Prostate gland (tissue), 2 donors: ENCODE measurements around the gene C2orf80.

ENCODE experiments used
- CTCF ChIP-seq, 4 experiments: fragments of 200-600 bp in 2 of 4; fragments of 450-650 bp in 2 of 4; sonication (generic) in 2 of 4; IDR thresholded peaks; 1 replicate in 3 of 4; 2 replicates in 1 of 4; pipeline ENCODE4 v1.5.1; 2016 to 2019; ENCODE audit warnings: antibody characterized with exemption in 4 of 4, mild to moderate bottlenecking in 2 of 4, moderate library complexity in 2 of 4
- POLR2A ChIP-seq: fragments of 450-650 bp; IDR thresholded peaks from one replicate; pipeline ENCODE4 v1.6.1; 2016; ENCODE audit warnings: antibody characterized with exemption, mild to moderate bottlenecking
- POLR2AphosphoS5 ChIP-seq: sonication (generic); formaldehyde crosslinking; IDR thresholded peaks from one replicate; pipeline ENCODE4 v1.6.1; 2017; ENCODE audit warnings: antibody characterized with exemption

- no peak for TF ChIP-seq CTCF (IDR thresholded peaks at IDR 0.05)
- no peak for TF ChIP-seq POLR2AphosphoS5
- no peak for TF ChIP-seq POLR2A
Observed at GRCh38 chr2:208122248-208122647, 67.6 kb downstream of the C2orf80 start.
